PC-3 (cell line): ENCODE measurements around the gene C1orf21. TPM values are rescaled to one million over a fixed set of nuclear protein-coding genes. Genes with fewer than 3 reads are reported as not detected.

Source experiments
- ATAC-seq: fragments of 200-7000 bp; cut with Tn5 transposase; 2 replicates; pipeline ENCODE4 v1.9.1; 2020; ENCODE audit warnings: mild to moderate bottlenecking, moderate library complexity
- BruUV-seq: library from RNA; stranded (reverse); fragments of 400-500 nt; replicated peaks from 2 replicates; lab custom pipeline; 2021; lab: Mats Ljungman, UMichigan
- CTCF ChIA-PET: fragments of 300-600 bp; sonication (Branson Sonifier 250); formaldehyde crosslinking; loops from one replicate; lab custom pipeline; 2022; ENCODE audit warnings: antibody characterized with exemption; lab: Charles Lee
- POLR2A ChIA-PET: fragments of 300-600 bp; sonication (Branson Sonifier 250); formaldehyde crosslinking; loops from one replicate; lab custom pipeline; 2022; ENCODE audit warnings: antibody characterized with exemption; ENCODE audit not compliant: unreplicated experiment; lab: Charles Lee
- DNase-seq: peaks from one replicate; pipeline ENCODE4 v3.0.0-alpha.2; 2015
- H2AFZ ChIP-seq: fragments of 300-600 bp; sonication (generic); 2 replicates; pipeline ENCODE4 v1.6.0; 2016; ENCODE audit warnings: antibody characterized with exemption, low read length
- H3F3A ChIP-seq: fragments of 300-600 bp; sonication (generic); one replicate; pipeline ENCODE4 v1.6.0; 2017; ENCODE audit warnings: antibody characterized with exemption, low read length, control low read depth, mild to moderate bottlenecking; ENCODE audit not compliant: unreplicated experiment
- H3K27ac ChIP-seq: fragments of 300-600 bp; sonication (generic); 2 replicates; pipeline ENCODE4 v1.5.1; 2016; ENCODE audit warnings: mild to moderate bottlenecking, low read length
- H3K27me3 ChIP-seq: fragments of 300-600 bp; sonication (generic); 2 replicates; pipeline ENCODE4 v1.6.1; 2016; ENCODE audit warnings: low read length, mixed read lengths
- H3K36me3 ChIP-seq: fragments of 300-600 bp; sonication (generic); 2 replicates; pipeline ENCODE4 v1.6.1; 2016; ENCODE audit warnings: low read depth, mixed run types, low read length, mixed read lengths
- H3K4me1 ChIP-seq: fragments of 300-600 bp; sonication (generic); 2 replicates; pipeline ENCODE4 v1.5.1; 2016; ENCODE audit warnings: low read length; ENCODE audit not compliant: insufficient read depth
- H3K4me2 ChIP-seq: fragments of 300-600 bp; sonication (generic); 2 replicates; pipeline ENCODE4 v1.6.0; 2016; ENCODE audit warnings: low read length
- H3K4me3 ChIP-seq: fragments of 300-600 bp; sonication (generic); 2 replicates; pipeline ENCODE4 v1.5.1; 2016; ENCODE audit warnings: mild to moderate bottlenecking, low read length, mixed read lengths
- H3K79me2 ChIP-seq: fragments of 300-600 bp; sonication (generic); 2 replicates; pipeline ENCODE4 v1.6.1; 2017; ENCODE audit warnings: low read length, mixed read lengths
- H3K9ac ChIP-seq: fragments of 300-600 bp; sonication (generic); 2 replicates; pipeline ENCODE4 v1.6.0; 2016; ENCODE audit warnings: mild to moderate bottlenecking, low read length
- H3K9me2 ChIP-seq: fragments of 300-600 bp; sonication (generic); replicated peaks from 2 replicates; pipeline ENCODE4 v1.6.1; 2016; ENCODE audit warnings: mixed run types, low read length, mixed read lengths
- H3K9me3 ChIP-seq: fragments of 300-600 bp; sonication (generic); 2 replicates; pipeline ENCODE4 v1.6.1; 2016; ENCODE audit warnings: low read length, mixed read lengths
- H4K20me1 ChIP-seq: fragments of 300-600 bp; sonication (generic); 2 replicates; pipeline ENCODE4 v1.6.1; 2016; ENCODE audit warnings: low read length, mixed read lengths
- CTCF ChIP-seq: fragments of 300-600 bp; sonication (generic); conservative IDR thresholded peaks from 2 replicates; pipeline ENCODE4 v1.5.1; 2017; ENCODE audit warnings: antibody characterized with exemption, low read depth, mild to moderate bottlenecking, low read length
- EZH2 ChIP-seq: fragments of 300-600 bp; sonication (generic); IDR thresholded peaks from one replicate; pipeline ENCODE4 v1.6.1; 2017; ENCODE audit warnings: antibody characterized with exemption, mild to moderate bottlenecking, low read length; ENCODE audit not compliant: unreplicated experiment
- EZH2phosphoT487 ChIP-seq: fragments of 300-600 bp; sonication (generic); IDR thresholded peaks from 2 replicates; pipeline ENCODE4 v1.6.1; 2018; ENCODE audit warnings: mild to moderate bottlenecking, antibody characterized with exemption, low read length, borderline replicate concordance
- intact Hi-C: fragments of 100-400 bp; cut with micrococcal nuclease; formaldehyde crosslinking; loops from 2 replicates; pipeline ENCODE4 v1.9.0; 2023
- total RNA-seq: library from RNA; depleted of rRNA; stranded (reverse); fragments of >200 nt; gene quantifications from 2 replicates; pipeline ENCODE4 v1.2.3, GENCODE V29; 2014

C1orf21 gene
- total RNA-seq, 1 experiment from 2014 or later, result 1.3 TPM

- no peaks in the 10 kb centered on the region for H3K79me2 ChIP-seq
- H2AFZ ChIP-seq, result no peak overlapping the region
- ChIA-PET CTCF (no interaction called here), POLR2A (no interaction called here)
- H3K9me3 ChIP-seq, result no peaks in the 10 kb centered on the region
- no peaks in the 10 kb centered on the region for H3K27me3 ChIP-seq
- H3F3A ChIP-seq, result no peaks in the 10 kb centered on the region
- ATAC-seq (no peak), DNase-seq (no peak)
- intact Hi-C loops, result no loop called here
- H3K9ac ChIP-seq, result no peak overlapping the region
- H3K9me2 ChIP-seq, result no peaks in the 10 kb centered on the region
- no peaks in the 10 kb centered on the region for H3K36me3 ChIP-seq
- no TSS peak for BruUV-seq
- H4K20me1 ChIP-seq, result no peaks in the 10 kb centered on the region
- H3K27ac ChIP-seq, result no peak overlapping the region
- no peak for TF ChIP-seq EZH2phosphoT487
- no peak for TF ChIP-seq EZH2
- no peak for TF ChIP-seq CTCF
- no peak overlapping the region for H3K4me2 ChIP-seq
- H3K4me1 ChIP-seq, result no peaks in the 10 kb centered on the region
- no peak overlapping the region for H3K4me3 ChIP-seq
Measured at GRCh38 chr1:184443201-184443600, 56.4 kb downstream of the C1orf21 start.

GRCh38 chr1:184443624-184444023, 56.8 kb downstream of the C1orf21 start:
- Histone ChIP-seq H2AFZ (no peak overlapping the region), H4K20me1 (no peaks in the 10 kb centered on the region), H3K9ac (no peak overlapping the region), H3K4me3 (no peak overlapping the region), H3K4me2 (no peak overlapping the region), H3K36me3 (no peaks in the 10 kb centered on the region), H3K27ac (no peak overlapping the region), H3K9me3 (no peaks in the 10 kb centered on the region), H3F3A (no peaks in the 10 kb centered on the region), H3K27me3 (no peaks in the 10 kb centered on the region), H3K4me1 (no peaks in the 10 kb centered on the region), H3K9me2 (no peaks in the 10 kb centered on the region), H3K79me2 (no peaks in the 10 kb centered on the region)
- ATAC-seq (no peak), DNase-seq (no peak)
- CTCF ChIA-PET, result no interaction called here
- no TSS peak for BruUV-seq
- POLR2A ChIA-PET, result no interaction called here
- TF ChIP-seq EZH2 (no peak), CTCF (no peak), EZH2phosphoT487 (no peak)
- intact Hi-C loops, result no loop called here

- H3K9me3 ChIP-seq, result no peaks in the 10 kb centered on the region
- intact Hi-C loops, result no loop called here
- no TSS peak for BruUV-seq
- H3K79me2 ChIP-seq, result no peaks in the 10 kb centered on the region
- no peak overlapping the region for H2AFZ ChIP-seq
- TF ChIP-seq CTCF, result no peak
- no peak for TF ChIP-seq EZH2phosphoT487
- TF ChIP-seq EZH2, result no peak
- DNase-seq (no peak), ATAC-seq (no peak)
- ChIA-PET CTCF (no interaction called here), POLR2A (no interaction called here)
- H3K9ac ChIP-seq, result no peak overlapping the region
- no peak overlapping the region for H3K27ac ChIP-seq
- no peaks in the 10 kb centered on the region for H3K36me3 ChIP-seq
- no peaks in the 10 kb centered on the region for H3K27me3 ChIP-seq
- no peak overlapping the region for H3K4me3 ChIP-seq
- H3K4me2 ChIP-seq, result no peak overlapping the region
- H3K4me1 ChIP-seq, result no peaks in the 10 kb centered on the region
- H4K20me1 ChIP-seq, result no peaks in the 10 kb centered on the region
- H3F3A ChIP-seq, result no peaks in the 10 kb centered on the region
- H3K9me2 ChIP-seq, result no peaks in the 10 kb centered on the region
Measured at GRCh38 chr1:184445997-184446396, 59.2 kb downstream of the C1orf21 start.
